HG03457 (cell line): ENCODE measurements around the gene MOB4.
"Not testable (repeated sequence)": the region's sequence is repeated elsewhere in the genome, so short reads cannot be mapped to it uniquely, and the experiment has no call there.

ENCODE experiments used
- ATAC-seq: cut with Tn5 transposase; IDR thresholded peaks from one replicate; pipeline ENCODE4 v1.9.1; 2021; ENCODE audit warnings: moderate number of reproducible peaks; ENCODE audit not compliant: unreplicated experiment

MOB4 gene

DNA sequence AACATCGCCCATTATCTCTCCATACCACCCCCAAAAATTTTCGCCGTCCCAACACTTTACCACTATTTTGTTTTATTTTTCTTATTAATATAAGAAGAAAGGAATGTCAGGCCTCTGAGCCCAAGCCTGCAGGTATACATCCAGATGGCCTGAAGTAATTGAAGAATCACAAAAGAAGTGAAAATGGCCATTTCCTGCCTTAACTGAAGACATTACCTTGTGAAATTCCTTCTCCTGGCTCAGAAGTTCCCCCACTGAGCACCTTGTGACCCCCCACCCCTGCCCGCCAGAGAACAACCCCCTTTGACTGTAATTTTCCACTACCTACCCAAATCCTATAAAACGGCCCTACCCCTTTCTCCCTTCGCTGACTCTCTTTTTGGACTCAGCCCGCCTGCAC is 71.4 kb downstream of the MOB4 start:
- ATAC-seq, result not testable (repeated sequence)

DNA sequence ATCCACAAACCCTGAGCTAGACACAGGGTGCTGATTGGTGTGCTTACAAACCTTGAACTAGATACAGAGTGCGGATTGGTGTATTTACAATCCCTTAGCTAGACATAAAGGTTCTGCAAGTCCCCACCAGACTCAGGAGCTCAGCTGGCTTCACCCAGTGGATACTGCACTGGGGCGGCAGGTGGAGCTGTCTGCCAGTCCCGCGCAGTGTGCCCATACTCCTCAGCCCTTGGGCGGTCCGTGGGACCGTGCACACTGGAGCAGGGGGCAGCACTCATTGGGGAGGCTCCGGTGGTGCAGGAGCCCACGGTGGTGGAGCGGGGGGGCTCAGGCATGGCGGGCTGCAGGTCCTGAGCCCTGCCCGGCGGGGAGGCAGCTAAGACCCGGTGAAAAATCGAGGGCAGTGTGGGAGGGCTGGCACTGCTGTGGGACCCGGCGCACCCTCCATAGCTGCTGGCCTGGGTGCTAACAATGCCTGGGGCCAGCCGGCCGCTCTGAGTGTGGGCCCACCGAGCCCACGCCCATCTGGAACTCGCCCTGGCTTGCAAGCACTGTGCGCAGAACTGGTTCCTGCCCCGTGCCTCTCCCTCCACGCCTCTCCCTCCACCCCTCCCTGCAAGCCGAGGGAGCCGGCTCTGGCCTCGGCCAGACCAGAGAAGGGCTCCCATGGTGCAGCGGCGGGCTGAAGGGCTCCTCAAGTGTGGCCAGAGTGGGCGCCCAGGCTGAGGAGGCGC is 75.6 kb downstream of the MOB4 start:
- no peak for ATAC-seq

DNA sequence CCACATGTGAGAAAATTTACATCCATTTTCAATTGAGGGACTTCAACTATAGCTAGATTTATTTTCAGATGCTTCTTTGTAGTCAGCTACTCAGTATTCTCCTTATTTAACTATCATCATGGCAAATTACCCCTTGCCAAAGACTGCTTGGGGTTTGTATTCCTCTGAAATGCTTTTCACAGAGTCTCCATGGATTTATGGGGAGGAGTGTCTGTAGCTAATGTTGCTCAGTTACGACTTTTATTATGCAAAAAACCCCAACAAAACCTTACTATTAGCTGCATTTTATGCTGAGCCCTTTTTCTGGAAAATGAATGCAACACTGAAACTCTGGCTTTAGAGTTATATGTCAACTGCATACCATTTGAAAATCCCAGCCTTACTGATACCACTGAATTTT is 80.9 kb downstream of the MOB4 start:
- no peak for ATAC-seq

DNA sequence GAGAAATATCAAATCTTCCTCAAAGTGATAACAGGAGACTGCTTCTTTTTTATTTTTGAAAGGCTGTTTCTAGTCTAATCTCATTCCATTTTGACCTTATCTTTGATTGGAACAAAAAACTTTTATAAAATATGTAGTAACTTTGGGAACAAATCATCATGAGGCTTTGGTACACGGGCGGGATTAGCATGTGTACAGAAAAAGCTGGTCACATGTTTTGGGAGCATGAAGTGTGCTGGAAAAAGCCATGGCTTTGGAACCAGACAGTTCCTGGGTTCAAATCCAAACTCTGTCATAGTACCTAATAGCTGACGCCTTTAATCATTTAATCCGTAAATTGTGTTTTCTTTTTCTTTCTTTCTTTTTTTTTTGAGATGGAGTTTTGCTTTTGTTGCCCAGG is 81.3 kb downstream of the MOB4 start:
- ATAC-seq, result no peak

GRCh38 chr2:197598450-197598849 is 82.6 kb downstream of the MOB4 start:
- ATAC-seq, result no peak

GRCh38 chr2:197599285-197599965 is 83.6 kb downstream of the MOB4 start:
- ATAC-seq, result no peak

DNA sequence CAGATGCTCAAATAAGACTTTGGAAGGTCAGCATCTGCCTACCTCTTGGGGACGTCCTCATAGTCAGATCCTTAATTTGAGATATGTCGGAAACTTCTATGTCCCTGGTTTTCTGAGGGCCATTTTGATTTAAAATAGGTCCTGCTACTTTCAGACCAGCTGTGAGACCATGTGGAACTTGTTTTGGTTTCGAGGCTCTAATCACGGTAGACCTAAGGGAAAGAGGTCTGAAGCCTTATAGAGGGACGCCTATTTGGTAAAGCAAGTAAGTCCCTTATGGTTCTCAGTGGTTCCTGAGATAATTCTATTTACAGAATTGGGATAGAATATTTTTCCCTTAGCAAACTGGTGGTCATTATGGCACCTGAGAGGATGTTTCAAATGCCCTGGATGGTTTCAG is 84.4 kb downstream of the MOB4 start:
- no peak for ATAC-seq

DNA sequence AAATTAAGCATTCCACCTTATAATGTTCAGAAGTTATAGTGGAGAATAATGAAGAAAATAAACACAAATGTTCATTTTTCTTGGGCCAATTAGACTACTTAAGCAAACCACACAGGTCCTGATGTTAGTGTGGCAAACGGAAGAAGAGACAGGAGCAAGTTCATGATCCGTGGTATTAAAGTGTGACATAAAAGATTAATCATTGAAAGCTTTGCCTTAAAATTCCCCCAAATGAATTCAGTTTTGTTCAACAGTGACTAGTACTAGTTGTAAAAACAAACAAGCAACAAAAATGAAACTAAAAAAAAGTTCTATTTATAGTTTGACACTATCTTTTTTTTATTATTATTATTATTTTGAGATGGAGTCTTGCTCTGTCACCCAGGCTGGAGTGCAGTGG is 85.9 kb downstream of the MOB4 start:
- peak; percentile 39 for ATAC-seq
